Loucy (cell line): ENCODE measurements around the gene LITAFD.

Source experiments
- H2AFZ ChIP-seq: fragments of 200-600 bp; sonication (generic); 2 replicates; pipeline ENCODE4 v1.6.0; 2016; ENCODE audit warnings: antibody characterized with exemption, mild to moderate bottlenecking, low read length, moderate library complexity
- H3F3A ChIP-seq: fragments of 200-600 bp; 2 replicates; pipeline ENCODE4 v1.6.0; 2016; ENCODE audit warnings: antibody characterized with exemption, low read depth, mild to moderate bottlenecking
- H3K27me3 ChIP-seq: fragments of 200-600 bp; sonication (generic); 2 replicates; pipeline ENCODE4 v1.6.1; 2014; ENCODE audit warnings: low read length, mild to moderate bottlenecking; ENCODE audit not compliant: insufficient read depth, poor library complexity, severe bottlenecking
- H3K36me3 ChIP-seq: fragments of 200-600 bp; sonication (generic); 2 replicates; pipeline ENCODE4 v1.6.1; 2016; ENCODE audit warnings: low read length; ENCODE audit not compliant: insufficient read depth
- H3K4me1 ChIP-seq: fragments of 200-600 bp; sonication (generic); 2 replicates; pipeline ENCODE4 v1.5.1; 2014; ENCODE audit warnings: low read length, mild to moderate bottlenecking; ENCODE audit not compliant: insufficient read depth, poor library complexity, severe bottlenecking
- H3K4me2 ChIP-seq: fragments of 200-600 bp; sonication (generic); 2 replicates; pipeline ENCODE4 v1.6.0; 2014; ENCODE audit warnings: antibody characterized with exemption, low read length, low read depth, mild to moderate bottlenecking; ENCODE audit not compliant: poor library complexity, severe bottlenecking
- H3K4me3 ChIP-seq: fragments of 200-600 bp; sonication (generic); 2 replicates; pipeline ENCODE4 v1.5.1; 2014; ENCODE audit warnings: low read length, mild to moderate bottlenecking, mixed read lengths; ENCODE audit not compliant: poor library complexity, severe bottlenecking
- H3K79me2 ChIP-seq: fragments of 200-600 bp; sonication (generic); 2 replicates; pipeline ENCODE4 v1.6.1; 2014; ENCODE audit warnings: low read length; ENCODE audit not compliant: insufficient read depth
- H3K9ac ChIP-seq: fragments of 200-600 bp; sonication (generic); 2 replicates; pipeline ENCODE4 v1.6.0; 2014; ENCODE audit warnings: mild to moderate bottlenecking, low read depth, low read length, moderate library complexity; ENCODE audit not compliant: poor library complexity, severe bottlenecking
- H3K9me2 ChIP-seq: fragments of 200-600 bp; sonication (generic); replicated peaks from 2 replicates; pipeline ENCODE4 v1.6.1; 2016; ENCODE audit warnings: low read depth, low read length, mixed read lengths
- H3K9me3 ChIP-seq: fragments of 200-600 bp; sonication (generic); 2 replicates; pipeline ENCODE4 v1.6.1; 2014; ENCODE audit warnings: mild to moderate bottlenecking, antibody characterized with exemption, low read length, low read depth; ENCODE audit not compliant: insufficient read depth
- H4K20me1 ChIP-seq: fragments of 200-600 bp; sonication (generic); 2 replicates; pipeline ENCODE4 v1.6.0; 2014; ENCODE audit warnings: antibody characterized with exemption, low read length, mild to moderate bottlenecking; ENCODE audit not compliant: insufficient read depth, poor library complexity, severe bottlenecking
- EZH2phosphoT487 ChIP-seq: fragments of 200-600 bp; IDR thresholded peaks from 2 replicates; pipeline ENCODE4 v1.6.1; 2018; ENCODE audit warnings: antibody characterized with exemption, mild to moderate bottlenecking, moderate library complexity, borderline replicate concordance
- TF ChIP-seq, protein P1 (sequence below): fragments of 200-600 bp; sonication (generic); conservative IDR thresholded peaks from 2 replicates; pipeline ENCODE4 v1.5.1; 2014; ENCODE audit warnings: mild to moderate bottlenecking, antibody characterized with exemption, low read length

The LITAFD gene

DNA sequence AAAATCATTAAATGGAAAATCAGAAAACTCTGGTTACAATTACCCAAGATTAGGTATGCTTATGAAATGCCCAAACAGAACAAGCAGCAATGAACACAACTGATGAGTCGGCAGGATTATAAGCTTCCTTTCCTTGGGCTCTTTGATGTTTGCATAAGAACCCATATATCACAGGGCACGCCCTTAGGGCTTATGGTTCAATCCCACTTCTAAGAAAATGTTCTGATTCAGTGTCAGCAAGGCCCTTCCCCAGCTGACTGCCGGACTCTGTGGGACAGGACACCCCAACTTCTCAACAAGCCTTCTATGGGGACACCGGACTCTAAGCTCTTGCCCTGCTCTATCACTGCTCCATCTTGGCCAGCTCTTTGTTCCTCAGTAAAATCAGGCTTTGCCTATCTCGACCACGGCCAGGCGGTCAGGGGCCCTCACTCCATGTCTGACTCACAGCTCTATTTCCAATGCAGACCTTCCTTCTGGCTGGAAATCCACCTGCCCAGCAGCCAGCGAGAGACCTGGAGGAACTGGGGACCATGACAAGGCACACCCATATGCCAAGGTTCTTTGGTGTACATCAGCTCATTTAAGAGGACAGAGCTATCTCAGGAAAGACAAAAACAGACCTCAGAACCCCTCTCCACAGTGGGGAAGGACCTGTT lies 26.8 kb downstream of the LITAFD start:
- no peak overlapping the region for H3K4me2 ChIP-seq
- H3K9me2 ChIP-seq, result no peaks in the 10 kb centered on the region
- H3K36me3 ChIP-seq, result peaks cover 81% of the 10 kb centered on the region; the same call in 1 of the 2 replicates
- no peaks in the 10 kb centered on the region for H3K9me3 ChIP-seq
- H3K4me3 ChIP-seq, result no peak overlapping the region
- TF ChIP-seq, protein P1, sequence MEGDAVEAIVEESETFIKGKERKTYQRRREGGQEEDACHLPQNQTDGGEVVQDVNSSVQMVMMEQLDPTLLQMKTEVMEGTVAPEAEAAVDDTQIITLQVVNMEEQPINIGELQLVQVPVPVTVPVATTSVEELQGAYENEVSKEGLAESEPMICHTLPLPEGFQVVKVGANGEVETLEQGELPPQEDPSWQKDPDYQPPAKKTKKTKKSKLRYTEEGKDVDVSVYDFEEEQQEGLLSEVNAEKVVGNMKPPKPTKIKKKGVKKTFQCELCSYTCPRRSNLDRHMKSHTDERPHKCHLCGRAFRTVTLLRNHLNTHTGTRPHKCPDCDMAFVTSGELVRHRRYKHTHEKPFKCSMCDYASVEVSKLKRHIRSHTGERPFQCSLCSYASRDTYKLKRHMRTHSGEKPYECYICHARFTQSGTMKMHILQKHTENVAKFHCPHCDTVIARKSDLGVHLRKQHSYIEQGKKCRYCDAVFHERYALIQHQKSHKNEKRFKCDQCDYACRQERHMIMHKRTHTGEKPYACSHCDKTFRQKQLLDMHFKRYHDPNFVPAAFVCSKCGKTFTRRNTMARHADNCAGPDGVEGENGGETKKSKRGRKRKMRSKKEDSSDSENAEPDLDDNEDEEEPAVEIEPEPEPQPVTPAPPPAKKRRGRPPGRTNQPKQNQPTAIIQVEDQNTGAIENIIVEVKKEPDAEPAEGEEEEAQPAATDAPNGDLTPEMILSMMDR, result no peak
- no peak overlapping the region for H3K9ac ChIP-seq
- no peaks in the 10 kb centered on the region for H3K27me3 ChIP-seq
- H3F3A ChIP-seq, result no peaks in the 10 kb centered on the region
- no peaks in the 10 kb centered on the region for H4K20me1 ChIP-seq
- no peaks in the 10 kb centered on the region for H3K4me1 ChIP-seq
- no peaks in the 10 kb centered on the region for H3K79me2 ChIP-seq
- no peak overlapping the region for H2AFZ ChIP-seq

DNA sequence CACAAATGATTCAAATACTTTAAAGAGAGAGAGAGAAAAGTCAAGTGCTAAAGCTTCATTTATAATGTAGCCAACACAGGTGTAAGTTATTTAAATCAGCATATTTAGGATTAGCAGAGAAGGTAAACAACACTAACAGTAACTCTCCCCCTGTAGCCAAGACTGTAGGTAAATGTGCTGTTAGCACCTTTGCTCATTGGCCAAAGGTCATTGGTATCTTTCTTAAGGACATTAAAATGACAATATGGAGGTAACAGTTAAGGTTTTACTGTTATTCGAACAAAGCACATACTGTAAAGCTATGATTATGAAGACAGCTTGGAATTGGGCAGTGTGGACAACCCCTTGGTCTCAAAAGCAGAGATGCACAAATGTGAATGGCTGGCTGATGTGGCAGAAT lies 28.7 kb downstream of the LITAFD start:
- TF ChIP-seq EZH2phosphoT487, result no peak
- TF ChIP-seq, protein P1, result no peak
- no peaks in the 10 kb centered on the region for H4K20me1 ChIP-seq
- no peak overlapping the region for H2AFZ ChIP-seq
- peaks cover 86% of the 10 kb centered on the region; the same call in 1 of the 2 replicates for H3K36me3 ChIP-seq
- no peaks in the 10 kb centered on the region for H3K79me2 ChIP-seq
- H3K4me1 ChIP-seq, result no peaks in the 10 kb centered on the region
- no peaks in the 10 kb centered on the region for H3K9me2 ChIP-seq
- no peaks in the 10 kb centered on the region for H3K9me3 ChIP-seq
- H3K4me3 ChIP-seq, result no peak overlapping the region
- H3F3A ChIP-seq, result no peaks in the 10 kb centered on the region
- H3K27me3 ChIP-seq, result no peaks in the 10 kb centered on the region
- H3K4me2 ChIP-seq, result no peak overlapping the region
- H3K9ac ChIP-seq, result no peak overlapping the region

DNA sequence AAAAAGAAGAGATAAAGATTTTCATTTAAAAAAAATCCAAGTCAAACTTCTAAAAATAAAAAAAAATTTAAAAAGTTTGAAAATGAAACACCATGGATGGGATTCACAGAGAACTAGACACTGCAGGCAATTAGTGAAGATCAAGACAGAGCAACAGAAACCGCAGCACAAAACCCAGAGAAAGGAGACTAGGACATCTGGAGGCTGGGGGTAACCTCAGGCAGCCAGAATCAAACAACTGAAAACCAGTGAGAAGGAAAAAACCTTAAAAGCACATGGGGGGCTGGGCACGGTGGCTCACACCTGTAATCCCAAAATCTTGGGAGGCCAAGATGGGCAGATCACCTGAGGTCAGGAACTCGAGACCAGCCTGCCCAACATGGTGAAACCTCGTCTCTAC lies 30.6 kb downstream of the LITAFD start:
- Histone ChIP-seq H3K9me2 (no peaks in the 10 kb centered on the region), H3K36me3 (peaks cover 81% of the 10 kb centered on the region; the same call in 1 of the 2 replicates), H3K79me2 (no peaks in the 10 kb centered on the region), H3F3A (no peaks in the 10 kb centered on the region), H4K20me1 (no peaks in the 10 kb centered on the region), H2AFZ (no peak overlapping the region), H3K9me3 (no peaks in the 10 kb centered on the region), H3K27me3 (no peaks in the 10 kb centered on the region), H3K4me1 (no peaks in the 10 kb centered on the region), H3K9ac (no peak overlapping the region), H3K4me3 (no peak overlapping the region), H3K4me2 (no peak overlapping the region)
- TF ChIP-seq, protein P1, result no peak
- TF ChIP-seq EZH2phosphoT487, result no peak
